IMR-90 (cell line): Measurements from ENCODE around the gene HSPD1. TPM values are rescaled to one million over a fixed set of nuclear protein-coding genes. Genes with fewer than 3 reads are reported as not detected.

ENCODE experiments used
- microRNA-seq, 2 experiments: library from miRNA; stranded (forward) in 1 of 2; unstranded in 1 of 2; fragments of 10-50 nt in 1 of 2; fragments of <30 nt in 1 of 2; gene quantifications in 1 of 2; microRNA quantifications in 1 of 2; one replicate each; pipeline versions ENCODE3 to v1.1.0; 2013 to 2020; ENCODE audit not compliant: insufficient read depth in 1 of 2, insufficient read length in 1 of 2, unreplicated experiment in 1 of 2
- polyA plus RNA-seq, 3 experiments: library from polyadenylated mRNA; depleted of rRNA; stranded (reverse); fragments of >200 nt; gene quantifications; 2 replicates each; pipeline ENCODE4 v1.2.3, GENCODE V29; 2012; ENCODE audit warnings: low replicate concordance in 1 of 3
- small RNA-seq, 5 experiments: library from RNA; depleted of rRNA; stranded (forward); fragments of <200 nt; gene quantifications; one replicate each; pipeline ENCODE3, GENCODE V24; 2012
- total RNA-seq: library from RNA; depleted of rRNA; stranded (reverse); fragments of >200 nt; gene quantifications from 2 replicates; pipeline ENCODE4 v1.2.3, GENCODE V29; 2012; rRNA removed

The HSPD1 gene
- total and polyA plus RNA-seq, 2 of the 4 experiments (the other 2 are of a cell fraction): 171 TPM

Small RNA genes within 50 kb of the gene (microRNA-seq; reads per million reads assigned to microRNA genes)
- gene AC020550.1 (ENCODE audit: insufficient read depth, insufficient read length): not detected
- gene RNU6-1029P (ENCODE audit: insufficient read depth, insufficient read length): not detected

Small RNA genes within 50 kb of the gene (small RNA-seq; reads per million reads assigned to genes)
- gene AC020550.1 (0 reads per million in 5 experiments), gene RNU6-1029P (0 reads per million in 5 experiments)

Other genes with a start within 250 kb of the HSPD1 start
- gene ANKRD44, start 189.1 kb downstream of the HSPD1 start, total RNA-seq: 11.7 and 15.6 TPM in 2 replicates
- gene ANKRD44, start 189.1 kb downstream of the HSPD1 start, polyA plus RNA-seq (2012; rRNA removed): 5.2 and 22.8 TPM in 2 replicates
- 706 and 942 TPM in 2 replicates for gene SF3B1, start 64.8 kb downstream of the HSPD1 start, total RNA-seq
- 213 and 326 TPM in 2 replicates for gene SF3B1, start 64.8 kb downstream of the HSPD1 start, polyA plus RNA-seq (2012; rRNA removed)
- 28.7 and 64.2 TPM in 2 replicates for gene COQ10B, start 46.3 kb downstream of the HSPD1 start, total RNA-seq
- gene COQ10B, start 46.3 kb downstream of the HSPD1 start, polyA plus RNA-seq (2012; rRNA removed): 6.3 and 9.5 TPM in 2 replicates
- gene HSPE1, start 539 bp upstream of the HSPD1 start, total RNA-seq: 13.3 and 60.3 TPM in 2 replicates
- gene HSPE1, start 539 bp upstream of the HSPD1 start, polyA plus RNA-seq (2012; rRNA removed): 93.6 and 106 TPM in 2 replicates
- gene MOB4, start 16.2 kb upstream of the HSPD1 start, total RNA-seq: 34.8 and 69.4 TPM in 2 replicates
- gene MOB4, start 16.2 kb upstream of the HSPD1 start, polyA plus RNA-seq (2012; rRNA removed): 29.3 and 36.0 TPM in 2 replicates
- gene RFTN2, start 175.7 kb upstream of the HSPD1 start, total RNA-seq: 2.3 and 2.5 TPM in 2 replicates
- 0.44 and 0.73 TPM in 2 replicates for gene RFTN2, start 175.7 kb upstream of the HSPD1 start, polyA plus RNA-seq (2012; rRNA removed)
- gene MARS2, start 205.5 kb upstream of the HSPD1 start, total RNA-seq: 3.8 and 3.9 TPM in 2 replicates
- 2.9 and 3.4 TPM in 2 replicates for gene MARS2, start 205.5 kb upstream of the HSPD1 start, polyA plus RNA-seq (2012; rRNA removed)